Caco-2 (cell line): ENCODE measurements around the gene SLC7A8. TPM values are rescaled to one million over a fixed set of nuclear protein-coding genes. Genes with fewer than 3 reads are reported as not detected.
A peak's percentile ranks its signal among the peaks of the same experiment; 100 is the strongest.

Experiments
- BruUV-seq: library from RNA; stranded (reverse); fragments of 400-500 nt; replicated peaks from 2 replicates; lab custom pipeline; 2021; lab: Mats Ljungman, UMichigan
- CTCF ChIA-PET: fragments of 300-600 bp; sonication (Branson Sonifier 250); formaldehyde crosslinking; loops from one replicate; lab custom pipeline; 2022; ENCODE audit warnings: antibody characterized with exemption; lab: Charles Lee
- POLR2A ChIA-PET: fragments of 300-600 bp; sonication (Branson Sonifier 250); formaldehyde crosslinking; loops from one replicate; lab custom pipeline; 2022; ENCODE audit warnings: antibody characterized with exemption; lab: Charles Lee
- DNase-seq, 2 experiments: peaks; one replicate each; pipeline versions ENCODE4 v3.0.0 to v3.0.0-alpha.2; 2020 to 2022
- H3K27me3 ChIP-seq: replicated peaks from 2 replicates; pipeline ENCODE4 v1.6.0; 2011; ENCODE audit warnings: low read length; ENCODE audit not compliant: control insufficient read depth, insufficient read depth
- H3K36me3 ChIP-seq: 2 replicates; pipeline ENCODE4 v1.5.1; 2011; ENCODE audit warnings: low read length; ENCODE audit not compliant: control insufficient read depth, insufficient read depth
- H3K4me1 ChIP-seq: fragments of 250-450 bp; sonication (Bioruptor Pico); 2 replicates; pipeline ENCODE4 v1.5.1; 2020; ENCODE audit warnings: mild to moderate bottlenecking
- H3K4me3 ChIP-seq: 2 replicates; pipeline ENCODE4 v1.5.1; 2011; ENCODE audit warnings: low read depth, mild to moderate bottlenecking, control low read depth, low read length
- H3K9me3 ChIP-seq: fragments of 250-450 bp; sonication (Bioruptor Pico); 2 replicates; pipeline ENCODE4 v1.5.1; 2020; ENCODE audit warnings: mild to moderate bottlenecking, moderate library complexity
- H3K27ac Mint-ChIP-seq: one replicate; pipeline ENCODE4 v1.8.0; 2022; ENCODE audit warnings: mixed read lengths; ENCODE audit not compliant: unreplicated experiment
- H3K27me3 Mint-ChIP-seq: one replicate; pipeline ENCODE4 v1.8.0; 2022; ENCODE audit warnings: mixed read lengths; ENCODE audit not compliant: insufficient read depth, unreplicated experiment
- H3K36me3 Mint-ChIP-seq: one replicate; pipeline ENCODE4 v1.8.0; 2022; ENCODE audit warnings: mild to moderate bottlenecking, mixed read lengths; ENCODE audit not compliant: insufficient read depth, unreplicated experiment
- H3K4me1 Mint-ChIP-seq: one replicate; pipeline ENCODE4 v1.8.0; 2022; ENCODE audit warnings: low read depth, mixed read lengths; ENCODE audit not compliant: unreplicated experiment
- H3K4me3 Mint-ChIP-seq: one replicate; pipeline ENCODE4 v1.8.0; 2022; ENCODE audit warnings: mild to moderate bottlenecking, moderate library complexity, mixed read lengths; ENCODE audit not compliant: unreplicated experiment
- H3K9me3 Mint-ChIP-seq: one replicate; pipeline ENCODE4 v1.8.0; 2022; ENCODE audit warnings: mixed read lengths; ENCODE audit not compliant: unreplicated experiment
- CTCF ChIP-seq, 2 experiments: fragments of 200-600 bp in 1 of 2; IDR thresholded peaks; 1 replicate in 1 of 2; 2 replicates in 1 of 2; pipeline versions ENCODE4 v1.5.1 to v1.8.0; 2011 to 2022; ENCODE audit warnings: antibody characterized with exemption in 1 of 2, control low read depth in 1 of 2, inconsistent platforms in 1 of 2, low read depth in 1 of 2, low read length in 1 of 2, mild to moderate bottlenecking in 1 of 2, moderate library complexity in 1 of 2; ENCODE audit not compliant: insufficient read depth in 1 of 2, severe bottlenecking in 1 of 2, unreplicated experiment in 1 of 2
- intact Hi-C: fragments of 100-400 bp; cut with micrococcal nuclease; formaldehyde crosslinking; loops from one replicate; pipeline ENCODE4 v1.10.0; 2022; ENCODE audit not compliant: unreplicated experiment
- total RNA-seq: library from RNA; stranded (reverse); gene quantifications from 2 replicates; pipeline ENCODE4 v1.2.3, GENCODE V29; 2022

Gene SLC7A8
- total RNA-seq, 1 experiment from 2014 or later: 26.9 TPM

GRCh38 chr14:23137813-23138535 lies 45.5 kb downstream of the SLC7A8 start:
- H3K4me3 Mint-ChIP-seq: no peak overlapping the region
- H3K36me3 Mint-ChIP-seq: no peaks in the 10 kb centered on the region
- Histone ChIP-seq H3K4me1 (no peaks in the 10 kb centered on the region), H3K9me3 (no peaks in the 10 kb centered on the region), H3K4me3 (no peak overlapping the region), H3K36me3 (no peaks in the 10 kb centered on the region), H3K27me3 (no peaks in the 10 kb centered on the region)
- H3K27me3 Mint-ChIP-seq: no peaks in the 10 kb centered on the region
- no peak for DNase-seq
- H3K4me1 Mint-ChIP-seq: no peaks in the 10 kb centered on the region
- H3K27ac Mint-ChIP-seq: no peak overlapping the region
- BruUV-seq: no TSS peak
- POLR2A ChIA-PET: no interaction called here
- intact Hi-C loops: no loop called here
- TF ChIP-seq CTCF (IDR thresholded peaks at IDR 0.05; ENCODE audit: insufficient read depth in 1 of 2, low read depth in 1 of 2, low read length in 1 of 2, severe bottlenecking in 1 of 2, unreplicated experiment in 1 of 2): no peak
- no peaks in the 10 kb centered on the region for H3K9me3 Mint-ChIP-seq
- CTCF ChIA-PET: no interaction called here

GRCh38 chr14:23137192-23137812 lies 46.2 kb downstream of the SLC7A8 start:
- Histone ChIP-seq H3K4me1 (no peaks in the 10 kb centered on the region), H3K9me3 (no peaks in the 10 kb centered on the region), H3K4me3 (no peak overlapping the region), H3K27me3 (no peaks in the 10 kb centered on the region), H3K36me3 (no peaks in the 10 kb centered on the region)
- Mint-ChIP-seq H3K27me3 (no peaks in the 10 kb centered on the region), H3K36me3 (no peaks in the 10 kb centered on the region), H3K9me3 (no peaks in the 10 kb centered on the region), H3K4me1 (no peaks in the 10 kb centered on the region), H3K4me3 (no peak overlapping the region), H3K27ac (no peak overlapping the region)
- ChIA-PET POLR2A (no interaction called here), CTCF (no interaction called here)
- intact Hi-C loops: no loop called here
- DNase-seq: no peak
- no peak for TF ChIP-seq CTCF (IDR thresholded peaks at IDR 0.05; ENCODE audit: insufficient read depth in 1 of 2, low read depth in 1 of 2, low read length in 1 of 2, severe bottlenecking in 1 of 2, unreplicated experiment in 1 of 2)
- BruUV-seq: no TSS peak

DNA sequence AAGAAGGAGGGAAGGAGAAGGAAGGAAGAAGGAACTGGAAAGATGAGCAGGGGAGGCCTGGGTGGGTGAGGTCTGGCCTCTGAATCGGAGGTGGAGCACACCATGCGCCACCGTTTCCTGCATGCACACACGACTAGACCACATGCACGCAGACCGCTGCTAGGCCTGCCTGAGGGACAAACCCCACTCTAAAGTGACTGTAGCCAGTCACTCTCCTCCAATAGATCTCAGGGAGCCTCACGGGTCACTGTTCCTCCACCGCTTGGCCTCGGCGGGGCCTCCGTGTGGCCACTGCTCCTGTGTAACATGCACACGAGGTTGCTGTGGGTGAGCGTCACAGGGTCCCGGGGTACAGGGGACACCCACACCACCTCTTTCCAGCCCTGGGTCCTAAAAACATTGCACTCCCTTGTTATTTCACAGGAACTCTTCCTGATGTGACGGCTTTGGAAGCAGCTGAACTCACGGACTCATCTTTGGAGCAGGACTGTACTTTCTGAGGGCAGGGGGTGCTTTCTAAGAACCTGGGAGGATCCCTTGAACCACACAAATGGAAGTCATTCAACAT lies 46.8 kb downstream of the SLC7A8 start:
- TF ChIP-seq CTCF (IDR thresholded peaks at IDR 0.05; ENCODE audit: insufficient read depth in 1 of 2, low read depth in 1 of 2, low read length in 1 of 2, severe bottlenecking in 1 of 2, unreplicated experiment in 1 of 2): no peak
- Mint-ChIP-seq H3K27ac (peak overlapping the region; percentile 1), H3K4me3 (no peak overlapping the region), H3K36me3 (no peaks in the 10 kb centered on the region), H3K27me3 (no peaks in the 10 kb centered on the region), H3K4me1 (no peaks in the 10 kb centered on the region), H3K9me3 (no peaks in the 10 kb centered on the region)
- ChIA-PET CTCF (no interaction called here), POLR2A (interaction anchor here (0.5 kb wide), 1 partner anchor 8 kb away, joined by 9 read pairs; no protein-coding TSS in a partner anchor)
- Histone ChIP-seq H3K4me1 (no peaks in the 10 kb centered on the region), H3K9me3 (no peaks in the 10 kb centered on the region), H3K4me3 (no peak overlapping the region), H3K36me3 (no peaks in the 10 kb centered on the region), H3K27me3 (no peaks in the 10 kb centered on the region)
- DNase-seq: no peak
- intact Hi-C loops: no loop called here
- BruUV-seq: no TSS peak
